Measurements from ENCODE around the gene MMP27. TPM values are rescaled to one million over a fixed set of nuclear protein-coding genes. Genes with fewer than 3 reads are reported as not detected.

Gene MMP27
- total RNA-seq, 2 experiments from 2014 or later = not detected

DNA sequence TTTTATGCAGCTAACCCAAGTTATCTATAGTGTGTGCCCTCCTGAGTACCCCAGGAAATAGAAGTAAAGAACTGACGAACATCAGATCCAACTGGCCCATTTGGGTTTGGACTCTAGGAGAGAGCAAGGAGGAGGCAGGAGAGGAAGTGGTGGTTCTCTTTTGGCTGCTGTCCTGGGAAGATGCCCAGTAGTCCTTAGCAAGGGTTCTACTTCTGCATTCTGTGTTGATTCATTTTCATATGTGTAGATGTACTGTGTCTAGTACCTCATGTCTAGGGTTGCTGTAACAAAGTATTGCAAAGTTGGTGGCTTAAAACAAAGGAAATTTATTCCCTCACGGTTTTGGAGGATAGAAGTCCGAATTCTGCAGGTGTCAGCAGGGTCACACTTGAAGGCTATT, 6.6 kb upstream of the MMP27 start:
- H3K27ac Mint-ChIP-seq = no peak overlapping the region
- no peaks in the 10 kb centered on the region for H3K36me3 Mint-ChIP-seq (ENCODE audit: low read depth)
- intact Hi-C loops (cut with DNase I, micrococcal nuclease) = no loop called here
- DNase-seq (peak in 2 of 14 experiments; percentile 12 to 25), ATAC-seq (ENCODE audit: poor library complexity) (no peak)
- no peak overlapping the region for H3K4me3 Mint-ChIP-seq
- Histone ChIP-seq H3K4me1 (ENCODE audit: insufficient read depth, low read length) (no peaks in the 10 kb centered on the region), H3K4me3 (ENCODE audit: low read length) (no peak overlapping the region), H3K27me3 (ENCODE audit: control insufficient read depth in 1 of 2, insufficient read depth in 2 of 2, low read length in 2 of 2) (peaks cover 0 to 7% of the 10 kb centered on the region in 2 experiments), H3K9me3 (ENCODE audit: control insufficient read depth in 1 of 2, insufficient read depth in 1 of 2, low read length in 2 of 2) (no peaks in the 10 kb centered on the region), H3K27ac (ENCODE audit: low read depth in 1 of 2, low read length in 2 of 2) (no peak overlapping the region), H3K36me3 (ENCODE audit: insufficient read depth, low read length) (no peaks in the 10 kb centered on the region)
- TF ChIP-seq, protein P1, sequence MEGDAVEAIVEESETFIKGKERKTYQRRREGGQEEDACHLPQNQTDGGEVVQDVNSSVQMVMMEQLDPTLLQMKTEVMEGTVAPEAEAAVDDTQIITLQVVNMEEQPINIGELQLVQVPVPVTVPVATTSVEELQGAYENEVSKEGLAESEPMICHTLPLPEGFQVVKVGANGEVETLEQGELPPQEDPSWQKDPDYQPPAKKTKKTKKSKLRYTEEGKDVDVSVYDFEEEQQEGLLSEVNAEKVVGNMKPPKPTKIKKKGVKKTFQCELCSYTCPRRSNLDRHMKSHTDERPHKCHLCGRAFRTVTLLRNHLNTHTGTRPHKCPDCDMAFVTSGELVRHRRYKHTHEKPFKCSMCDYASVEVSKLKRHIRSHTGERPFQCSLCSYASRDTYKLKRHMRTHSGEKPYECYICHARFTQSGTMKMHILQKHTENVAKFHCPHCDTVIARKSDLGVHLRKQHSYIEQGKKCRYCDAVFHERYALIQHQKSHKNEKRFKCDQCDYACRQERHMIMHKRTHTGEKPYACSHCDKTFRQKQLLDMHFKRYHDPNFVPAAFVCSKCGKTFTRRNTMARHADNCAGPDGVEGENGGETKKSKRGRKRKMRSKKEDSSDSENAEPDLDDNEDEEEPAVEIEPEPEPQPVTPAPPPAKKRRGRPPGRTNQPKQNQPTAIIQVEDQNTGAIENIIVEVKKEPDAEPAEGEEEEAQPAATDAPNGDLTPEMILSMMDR (IDR thresholded peaks at IDR 0.05) = no peak
- no peaks in the 10 kb centered on the region for H3K9me3 Mint-ChIP-seq
- no peaks in the 10 kb centered on the region for H3K4me1 Mint-ChIP-seq (ENCODE audit: low read depth)
- H3K27me3 Mint-ChIP-seq = peaks cover 41% of the 10 kb centered on the region
- ChIA-PET CTCF (no interaction called here), POLR2A (no interaction called here)

DNA sequence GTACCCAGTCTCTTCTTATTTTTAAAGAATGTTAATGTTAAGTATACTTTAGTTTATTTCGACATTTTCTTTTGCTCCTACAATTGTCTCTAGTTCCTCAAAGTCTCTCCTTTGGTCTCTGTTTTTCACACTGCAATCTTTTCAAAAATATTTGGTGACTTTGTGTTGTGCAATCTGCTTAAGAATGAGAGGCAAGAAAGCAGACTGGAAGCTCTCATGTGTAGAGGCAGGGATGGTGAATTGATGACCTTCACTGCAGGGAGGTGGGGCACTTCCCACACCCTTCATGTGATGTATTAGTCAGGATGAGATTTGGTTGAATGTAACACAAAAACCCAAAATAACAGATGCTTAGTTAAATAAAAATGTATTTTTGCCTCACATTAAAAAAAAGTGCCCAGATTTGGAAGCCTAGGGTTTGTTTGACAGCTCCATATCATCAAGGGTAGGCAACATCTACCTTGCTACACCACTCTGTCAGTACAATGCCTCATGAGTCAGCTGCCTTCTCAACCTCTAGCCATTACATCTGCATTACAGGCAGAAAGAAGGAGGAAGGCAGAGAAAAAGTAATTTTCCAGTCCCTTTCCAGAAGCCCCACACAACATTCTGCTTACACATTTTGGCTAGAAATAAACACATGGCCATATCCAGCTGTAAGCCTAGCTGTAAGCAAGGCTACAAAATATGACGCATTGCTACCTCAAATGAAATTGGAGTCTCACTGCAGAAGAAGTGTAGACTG, 3.8 kb upstream of the MMP27 start:
- H3K27ac Mint-ChIP-seq = no peak overlapping the region
- peaks cover 0 to 7% of the 10 kb centered on the region in 2 experiments for H3K27me3 ChIP-seq (ENCODE audit: control insufficient read depth in 1 of 2, insufficient read depth in 2 of 2, low read length in 2 of 2)
- H3K4me3 ChIP-seq (ENCODE audit: low read length) = no peak overlapping the region
- TF ChIP-seq, protein P1 (IDR thresholded peaks at IDR 0.05) = no peak
- no peaks in the 10 kb centered on the region for H3K36me3 ChIP-seq (ENCODE audit: insufficient read depth, low read length)
- H3K4me3 Mint-ChIP-seq = no peak overlapping the region
- ChIA-PET CTCF (interaction anchor here (1.3 kb wide), 1 partner anchor 43 kb away, joined by 3 read pairs; no protein-coding TSS in a partner anchor), POLR2A (no interaction called here)
- H3K4me1 ChIP-seq (ENCODE audit: insufficient read depth, low read length) = no peaks in the 10 kb centered on the region
- no peaks in the 10 kb centered on the region for H3K4me1 Mint-ChIP-seq (ENCODE audit: low read depth)
- no peak overlapping the region for H3K27ac ChIP-seq (ENCODE audit: low read depth in 1 of 2, low read length in 2 of 2)
- peaks cover 35% of the 10 kb centered on the region for H3K27me3 Mint-ChIP-seq
- H3K9me3 ChIP-seq (ENCODE audit: control insufficient read depth in 1 of 2, insufficient read depth in 1 of 2, low read length in 2 of 2) = no peaks in the 10 kb centered on the region
- DNase-seq = peak in 2 of 14 experiments; percentile 2 to 25
- intact Hi-C loops (cut with DNase I, micrococcal nuclease) = no loop called here
- ATAC-seq (ENCODE audit: poor library complexity) = no peak
- no peaks in the 10 kb centered on the region for H3K9me3 Mint-ChIP-seq
- no peaks in the 10 kb centered on the region for H3K36me3 Mint-ChIP-seq (ENCODE audit: low read depth)

DNA sequence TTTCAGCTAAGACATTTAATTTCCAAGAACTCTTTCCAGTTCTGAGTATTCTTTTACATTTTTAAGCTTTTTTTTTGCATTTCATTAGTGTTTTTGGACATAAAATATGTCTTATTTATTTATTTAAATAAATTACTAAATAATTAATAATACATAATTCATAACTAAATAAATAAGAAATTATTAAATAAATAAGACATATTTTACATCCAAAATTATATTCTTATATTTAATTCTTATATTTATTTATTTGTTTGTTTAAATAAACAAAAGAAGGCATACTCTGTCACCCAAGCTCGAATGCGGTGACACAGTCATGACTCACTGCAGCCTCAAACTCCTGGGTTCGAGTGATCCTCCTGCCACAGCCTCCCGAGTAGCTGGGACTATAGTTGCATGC, 3.1 kb upstream of the MMP27 start:
- no peak for ATAC-seq (ENCODE audit: poor library complexity)
- Mint-ChIP-seq H3K36me3 (ENCODE audit: low read depth) (no peaks in the 10 kb centered on the region), H3K27me3 (peaks cover 31% of the 10 kb centered on the region), H3K4me1 (ENCODE audit: low read depth) (no peaks in the 10 kb centered on the region), H3K27ac (no peak overlapping the region), H3K4me3 (no peak overlapping the region), H3K9me3 (no peaks in the 10 kb centered on the region)
- H3K36me3 ChIP-seq (ENCODE audit: insufficient read depth, low read length) = no peaks in the 10 kb centered on the region
- no peaks in the 10 kb centered on the region for H3K9me3 ChIP-seq (ENCODE audit: control insufficient read depth in 1 of 2, insufficient read depth in 1 of 2, low read length in 2 of 2)
- H3K4me3 ChIP-seq (ENCODE audit: low read length) = no peak overlapping the region
- TF ChIP-seq, protein P1 (IDR thresholded peaks at IDR 0.05) = no peak
- H3K4me1 ChIP-seq (ENCODE audit: insufficient read depth, low read length) = no peaks in the 10 kb centered on the region
- ChIA-PET POLR2A (interaction anchor here (0.7 kb wide), 1 partner anchor 257 kb away, joined by 3 read pairs; no protein-coding TSS in a partner anchor), CTCF (interaction anchor here (1.3 kb wide), 1 partner anchor 42 kb away, joined by 3 read pairs; no protein-coding TSS in a partner anchor)
- no peak for DNase-seq
- no peak overlapping the region for H3K27ac ChIP-seq (ENCODE audit: low read depth in 1 of 2, low read length in 2 of 2)
- H3K27me3 ChIP-seq (ENCODE audit: control insufficient read depth in 1 of 2, insufficient read depth in 2 of 2, low read length in 2 of 2) = peaks cover 0 to 7% of the 10 kb centered on the region in 2 experiments
- intact Hi-C loops (cut with DNase I, micrococcal nuclease) = no loop called here
